ENCODE data around the gene ZSCAN5A. TPM values are rescaled to one million over a fixed set of nuclear protein-coding genes. Genes with fewer than 3 reads are reported as not detected.
"Not testable (repeated sequence)": the region's sequence is repeated elsewhere in the genome, so short reads cannot be mapped to it uniquely, and the experiment has no call there.

The ZSCAN5A gene
- total RNA-seq, 4 donors from 2014 or later: 7.4 to 22.1 (median 17.7) TPM

DNA sequence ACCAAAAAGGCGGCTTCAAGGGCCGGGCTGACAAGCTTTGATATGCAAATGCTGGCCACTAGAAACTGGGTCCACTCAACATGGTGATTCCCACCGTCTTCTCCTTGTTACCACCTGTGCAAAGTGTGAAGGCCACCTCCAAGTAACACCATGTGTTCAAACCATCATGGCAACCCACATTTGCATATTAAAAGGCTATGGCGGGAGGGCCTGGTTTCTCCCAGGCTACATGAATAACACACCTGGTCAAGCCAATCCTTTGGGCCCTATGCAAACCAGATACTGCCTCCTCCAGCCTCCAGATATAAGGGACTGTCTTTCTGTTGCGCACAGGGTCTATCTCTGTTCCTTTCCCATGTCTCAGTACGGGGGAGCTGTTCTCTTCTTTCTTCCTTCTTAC lies 36.6 kb upstream of the ZSCAN5A start:
- intact Hi-C loops (cut with DNase I): no loop called here
- WGBS, 2 donors: 72 to 78% methylated on average over 6 of the region's 6 CpGs

DNA sequence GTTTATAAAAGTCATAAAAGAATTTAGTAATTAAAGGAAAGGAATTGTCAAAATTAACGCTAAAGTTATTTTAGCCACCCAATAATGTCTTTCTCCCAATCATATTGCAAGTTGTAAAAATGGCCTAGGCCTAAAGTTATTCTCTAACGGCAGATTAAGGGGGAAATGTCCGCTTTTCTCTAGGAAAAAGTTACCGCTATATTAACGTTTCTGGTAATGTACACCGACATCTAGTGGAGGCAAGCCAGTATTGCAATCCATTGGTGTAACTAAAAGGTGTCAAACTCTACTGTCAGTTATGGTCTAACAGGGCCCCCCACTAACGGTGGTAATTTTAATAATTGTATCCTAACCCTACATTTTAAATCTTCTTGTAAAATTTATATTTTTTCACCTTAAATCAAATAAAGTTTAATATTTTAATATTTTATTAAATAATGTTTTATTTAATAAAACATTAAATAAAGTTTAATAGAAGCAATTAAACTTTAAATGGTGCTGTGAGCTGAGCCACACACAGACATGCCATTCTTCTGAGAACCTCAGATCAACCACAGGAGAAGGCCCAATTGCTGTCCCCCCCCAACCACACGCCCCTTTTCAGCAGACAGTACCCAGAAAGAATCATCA lies 35.9 kb upstream of the ZSCAN5A start:
- Histone ChIP-seq H3K36me3 (no peaks in the 10 kb centered on the region), H3K4me3 (replicated peaks in 1 of 3) (no peak overlapping the region), H3K27me3 (no peaks in the 10 kb centered on the region), H3K9me3 (no peaks in the 10 kb centered on the region), H3K27ac (no peak overlapping the region), H3K4me1 (no peaks in the 10 kb centered on the region)
- peak; percentile 36 to 42 for DNase-seq
- intact Hi-C loops (cut with DNase I): no loop called here
- 16 to 24% methylated on average over 8 of the region's 8 CpGs for WGBS, 2 donors
- TF ChIP-seq, protein P1, sequence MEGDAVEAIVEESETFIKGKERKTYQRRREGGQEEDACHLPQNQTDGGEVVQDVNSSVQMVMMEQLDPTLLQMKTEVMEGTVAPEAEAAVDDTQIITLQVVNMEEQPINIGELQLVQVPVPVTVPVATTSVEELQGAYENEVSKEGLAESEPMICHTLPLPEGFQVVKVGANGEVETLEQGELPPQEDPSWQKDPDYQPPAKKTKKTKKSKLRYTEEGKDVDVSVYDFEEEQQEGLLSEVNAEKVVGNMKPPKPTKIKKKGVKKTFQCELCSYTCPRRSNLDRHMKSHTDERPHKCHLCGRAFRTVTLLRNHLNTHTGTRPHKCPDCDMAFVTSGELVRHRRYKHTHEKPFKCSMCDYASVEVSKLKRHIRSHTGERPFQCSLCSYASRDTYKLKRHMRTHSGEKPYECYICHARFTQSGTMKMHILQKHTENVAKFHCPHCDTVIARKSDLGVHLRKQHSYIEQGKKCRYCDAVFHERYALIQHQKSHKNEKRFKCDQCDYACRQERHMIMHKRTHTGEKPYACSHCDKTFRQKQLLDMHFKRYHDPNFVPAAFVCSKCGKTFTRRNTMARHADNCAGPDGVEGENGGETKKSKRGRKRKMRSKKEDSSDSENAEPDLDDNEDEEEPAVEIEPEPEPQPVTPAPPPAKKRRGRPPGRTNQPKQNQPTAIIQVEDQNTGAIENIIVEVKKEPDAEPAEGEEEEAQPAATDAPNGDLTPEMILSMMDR (IDR thresholded peaks at IDR 0.05): peak; percentile 63 to 96 (median 66)
- TF ChIP-seq POLR2A (IDR thresholded peaks at IDR 0.05): no peak

More for the DNA sequence above, 36.6 kb upstream of the ZSCAN5A start:
- H3K27ac ChIP-seq: no peak overlapping the region
- no peak for DNase-seq
- H3K9me3 ChIP-seq: no peaks in the 10 kb centered on the region
- TF ChIP-seq, protein P1 (IDR thresholded peaks at IDR 0.05): no peak
- TF ChIP-seq POLR2A (IDR thresholded peaks at IDR 0.05): no peak
- H3K4me1 ChIP-seq: no peaks in the 10 kb centered on the region
- no peak overlapping the region for H3K4me3 ChIP-seq (replicated peaks in 1 of 3)
- H3K36me3 ChIP-seq: no peaks in the 10 kb centered on the region
- H3K27me3 ChIP-seq: no peaks in the 10 kb centered on the region

DNA sequence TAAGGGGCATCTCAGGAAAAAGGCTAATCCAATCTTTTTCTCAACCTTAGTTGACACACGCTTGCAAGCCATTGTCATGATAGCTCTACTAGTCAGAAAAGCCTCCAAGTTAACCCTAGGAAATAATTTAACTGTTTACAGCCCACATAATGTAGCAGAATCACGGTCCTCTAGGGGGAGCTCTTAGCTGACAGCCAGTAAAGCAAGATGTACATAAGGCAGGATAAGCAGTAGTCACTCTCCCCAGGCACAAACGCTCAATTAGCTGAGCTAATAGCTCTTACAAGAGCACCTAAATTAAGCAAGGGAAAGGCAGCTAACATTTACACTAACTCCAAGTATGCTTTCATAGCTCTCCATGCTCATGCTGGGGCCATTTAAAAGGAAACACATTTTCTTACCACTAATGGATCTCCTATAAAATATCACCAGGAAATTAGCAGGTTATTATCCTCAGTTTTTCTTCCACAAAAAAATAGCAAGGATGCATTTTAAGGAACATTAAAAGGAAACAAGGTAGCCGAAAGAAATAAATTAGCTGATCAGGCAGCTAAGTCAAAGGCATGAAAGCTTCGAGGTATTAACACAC lies 33.7 kb upstream of the ZSCAN5A start:
- Histone ChIP-seq H3K4me3 (replicated peaks in 1 of 3) (no peak overlapping the region), H3K27ac (no peak overlapping the region), H3K9me3 (no peaks in the 10 kb centered on the region), H3K36me3 (no peaks in the 10 kb centered on the region), H3K4me1 (no peaks in the 10 kb centered on the region), H3K27me3 (no peaks in the 10 kb centered on the region)
- TF ChIP-seq, protein P1 (IDR thresholded peaks at IDR 0.05): peak in 1 of 6 experiments; percentile 6
- TF ChIP-seq POLR2A (IDR thresholded peaks at IDR 0.05): no peak
- intact Hi-C loops (cut with DNase I): loop anchor here (5.0 kb wide), 1 partner anchor 281 kb away; no protein-coding TSS in a partner anchor
- 58 to 69% methylated on average over 5 of the region's 5 CpGs for WGBS, 2 donors
- no peak for DNase-seq

DNA sequence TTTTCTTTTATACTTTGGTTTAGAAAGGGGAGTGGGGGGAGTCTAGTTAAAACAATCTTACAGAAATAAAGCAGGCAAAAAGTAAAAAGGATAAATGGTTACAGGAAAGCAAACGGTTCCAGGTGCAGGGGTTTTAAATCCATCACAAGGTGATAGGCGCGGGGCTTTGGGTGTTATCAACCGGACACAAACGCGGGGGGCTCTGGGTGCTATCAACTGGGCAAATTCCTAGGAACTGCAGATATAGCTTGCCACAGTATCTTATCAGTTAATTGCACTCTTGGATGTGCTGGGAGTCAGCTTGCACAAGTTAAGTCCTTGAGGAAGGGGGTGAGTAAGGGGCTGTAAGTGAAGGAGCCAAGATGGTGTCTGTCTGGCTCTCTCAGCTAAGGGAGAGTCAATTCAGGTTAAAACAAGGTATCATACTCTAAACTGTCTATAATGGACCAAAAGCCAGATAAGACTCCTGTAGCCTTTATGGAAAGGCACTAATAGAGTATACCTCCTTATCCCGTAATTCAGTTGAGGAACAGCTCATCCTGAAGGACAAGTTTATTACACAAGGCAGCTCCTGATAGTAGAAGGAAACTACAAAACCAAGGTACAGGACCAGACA lies 32.6 kb upstream of the ZSCAN5A start:
- DNase-seq: no peak
- Histone ChIP-seq H3K4me1 (no peaks in the 10 kb centered on the region), H3K27me3 (no peaks in the 10 kb centered on the region), H3K4me3 (replicated peaks in 1 of 3) (no peak overlapping the region), H3K9me3 (no peaks in the 10 kb centered on the region), H3K27ac (no peak overlapping the region), H3K36me3 (no peaks in the 10 kb centered on the region)
- TF ChIP-seq, protein P1 (IDR thresholded peaks at IDR 0.05): no peak
- no peak for TF ChIP-seq POLR2A (IDR thresholded peaks at IDR 0.05)
- 72 to 86% methylated on average over 7 of the region's 7 CpGs for WGBS, 2 donors
- intact Hi-C loops (cut with DNase I): loop anchor here (5.0 kb wide), 1 partner anchor 280 kb away; no protein-coding TSS in a partner anchor

DNA sequence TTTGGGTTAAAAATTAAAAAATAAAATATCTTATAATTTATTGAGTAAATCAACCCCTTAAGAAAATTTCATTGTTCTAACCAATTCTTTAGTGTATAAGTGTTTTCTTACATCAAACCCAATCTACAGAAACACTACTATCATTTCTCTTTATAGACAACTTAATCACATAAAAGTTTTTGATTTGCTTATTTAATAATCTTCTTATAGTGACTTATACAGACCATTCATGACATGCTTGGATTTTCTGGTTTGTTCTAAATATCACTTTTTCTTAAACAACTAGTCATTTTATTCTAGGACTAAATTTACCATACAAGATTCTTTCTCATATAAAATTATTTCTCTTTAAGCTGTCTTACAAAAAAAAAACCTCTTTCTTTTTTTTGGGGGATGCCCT lies 27.3 kb upstream of the ZSCAN5A start:
- H3K27ac ChIP-seq: no peak overlapping the region
- TF ChIP-seq POLR2A (IDR thresholded peaks at IDR 0.05): no peak
- TF ChIP-seq, protein P1 (IDR thresholded peaks at IDR 0.05): no peak
- no peak overlapping the region for H3K4me3 ChIP-seq (replicated peaks in 1 of 3)
- no peak for DNase-seq
- no peaks in the 10 kb centered on the region for H3K27me3 ChIP-seq
- no peaks in the 10 kb centered on the region for H3K9me3 ChIP-seq
- no peaks in the 10 kb centered on the region for H3K36me3 ChIP-seq
- no peaks in the 10 kb centered on the region for H3K4me1 ChIP-seq
- intact Hi-C loops (cut with DNase I): no loop called here

DNA sequence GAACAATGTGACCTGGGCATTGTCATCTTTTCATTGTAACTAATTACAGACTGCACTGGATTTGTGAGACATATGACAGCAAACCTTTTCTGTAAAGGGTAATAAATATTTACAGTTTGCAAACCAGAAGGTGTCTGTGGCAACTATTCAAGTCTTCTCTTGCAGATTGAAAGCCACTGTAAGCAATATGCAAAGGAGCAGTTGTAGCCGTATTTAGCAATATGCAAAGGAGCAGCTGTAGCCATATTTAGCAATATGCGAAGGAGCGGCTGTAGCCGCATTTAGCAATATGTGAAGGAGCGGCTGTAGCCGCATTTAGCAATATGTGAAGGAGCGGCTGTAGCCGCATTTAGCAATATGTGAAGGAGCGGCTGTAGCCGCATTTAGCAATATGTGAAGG lies 24.4 kb upstream of the ZSCAN5A start:
- H3K4me3 ChIP-seq (replicated peaks in 1 of 3); intact Hi-C loops (cut with DNase I); DNase-seq; H3K27me3 ChIP-seq; H3K4me1 ChIP-seq; H3K36me3 ChIP-seq; H3K9me3 ChIP-seq; H3K27ac ChIP-seq: not testable (repeated sequence)
- WGBS, 2 donors: 89 to 91% methylated on average over 8 to 9 of the region's 10 CpGs

DNA sequence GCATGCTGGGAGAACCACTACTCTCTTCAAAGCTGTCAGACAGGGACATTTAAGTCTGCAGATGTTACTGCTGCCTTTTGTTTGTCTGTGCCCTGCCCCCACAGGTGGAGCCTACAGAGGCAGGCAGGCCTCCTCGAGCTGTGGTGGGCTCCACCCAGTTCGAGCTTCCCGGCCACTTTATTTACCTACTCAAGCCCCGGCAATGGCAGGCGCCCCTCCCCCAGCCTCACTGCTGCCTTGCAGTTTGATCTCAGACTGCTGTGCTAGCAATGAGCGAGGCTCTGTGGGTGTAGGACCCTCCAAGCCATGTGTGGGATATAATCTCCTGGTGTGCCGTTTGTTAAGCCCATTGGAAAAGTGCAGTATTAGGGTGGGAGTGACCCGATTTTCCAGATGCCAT lies 22.4 kb upstream of the ZSCAN5A start:
- H3K9me3 ChIP-seq; H3K4me1 ChIP-seq; H3K4me3 ChIP-seq (replicated peaks in 1 of 3); H3K27ac ChIP-seq; H3K36me3 ChIP-seq; DNase-seq; intact Hi-C loops (cut with DNase I); H3K27me3 ChIP-seq: not testable (repeated sequence)
- WGBS, 2 donors: 83 to 89% methylated on average over 1 to 8 of the region's 8 CpGs
